ENCODE data around the gene TOGARAM1.
A peak's percentile ranks its signal among the peaks of the same experiment; 100 is the strongest.
"Not testable (repeated sequence)": the region's sequence is repeated elsewhere in the genome, so short reads cannot be mapped to it uniquely, and the experiment has no call there.

The TOGARAM1 gene

GRCh38 chr14:45073231-45073879, 111.4 kb downstream of the TOGARAM1 start:
- in situ Hi-C loops (cut with HindIII; ENCODE audit: low sequenced_read_pairs): no loop called here
- TF ChIP-seq, protein P1, sequence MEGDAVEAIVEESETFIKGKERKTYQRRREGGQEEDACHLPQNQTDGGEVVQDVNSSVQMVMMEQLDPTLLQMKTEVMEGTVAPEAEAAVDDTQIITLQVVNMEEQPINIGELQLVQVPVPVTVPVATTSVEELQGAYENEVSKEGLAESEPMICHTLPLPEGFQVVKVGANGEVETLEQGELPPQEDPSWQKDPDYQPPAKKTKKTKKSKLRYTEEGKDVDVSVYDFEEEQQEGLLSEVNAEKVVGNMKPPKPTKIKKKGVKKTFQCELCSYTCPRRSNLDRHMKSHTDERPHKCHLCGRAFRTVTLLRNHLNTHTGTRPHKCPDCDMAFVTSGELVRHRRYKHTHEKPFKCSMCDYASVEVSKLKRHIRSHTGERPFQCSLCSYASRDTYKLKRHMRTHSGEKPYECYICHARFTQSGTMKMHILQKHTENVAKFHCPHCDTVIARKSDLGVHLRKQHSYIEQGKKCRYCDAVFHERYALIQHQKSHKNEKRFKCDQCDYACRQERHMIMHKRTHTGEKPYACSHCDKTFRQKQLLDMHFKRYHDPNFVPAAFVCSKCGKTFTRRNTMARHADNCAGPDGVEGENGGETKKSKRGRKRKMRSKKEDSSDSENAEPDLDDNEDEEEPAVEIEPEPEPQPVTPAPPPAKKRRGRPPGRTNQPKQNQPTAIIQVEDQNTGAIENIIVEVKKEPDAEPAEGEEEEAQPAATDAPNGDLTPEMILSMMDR (IDR thresholded peaks at IDR 0.05; ENCODE audit: low read depth, low read length): no peak
- no peak for DNase-seq (ENCODE audit: low read depth, low spot score)
- H3K4me3 ChIP-seq (ENCODE audit: low read depth, low read length): no peak overlapping the region

DNA sequence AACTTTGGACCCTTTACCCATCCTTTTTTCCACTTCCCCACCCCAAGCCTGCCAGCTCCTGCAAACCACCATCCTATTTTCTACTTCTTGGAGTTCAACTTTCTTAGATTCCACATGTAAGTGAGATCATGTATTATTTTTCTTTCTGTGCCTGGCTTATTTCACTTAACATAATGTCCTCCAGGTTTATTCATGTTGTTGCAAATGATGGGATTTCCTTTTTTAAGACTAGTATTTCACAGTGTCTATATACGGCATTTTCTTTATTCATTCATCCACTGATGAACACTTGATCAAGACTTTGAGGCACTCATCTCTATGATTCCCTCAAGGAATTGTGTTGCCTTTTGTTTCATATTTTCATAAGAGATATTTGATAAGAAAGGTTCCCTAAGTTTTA, 116.3 kb downstream of the TOGARAM1 start:
- DNase-seq (ENCODE audit: low read depth, low spot score): no peak
- in situ Hi-C loops (cut with HindIII; ENCODE audit: low sequenced_read_pairs): no loop called here
- no peak overlapping the region for H3K4me3 ChIP-seq (ENCODE audit: low read depth, low read length)
- TF ChIP-seq, protein P1 (IDR thresholded peaks at IDR 0.05; ENCODE audit: low read depth, low read length): no peak

DNA sequence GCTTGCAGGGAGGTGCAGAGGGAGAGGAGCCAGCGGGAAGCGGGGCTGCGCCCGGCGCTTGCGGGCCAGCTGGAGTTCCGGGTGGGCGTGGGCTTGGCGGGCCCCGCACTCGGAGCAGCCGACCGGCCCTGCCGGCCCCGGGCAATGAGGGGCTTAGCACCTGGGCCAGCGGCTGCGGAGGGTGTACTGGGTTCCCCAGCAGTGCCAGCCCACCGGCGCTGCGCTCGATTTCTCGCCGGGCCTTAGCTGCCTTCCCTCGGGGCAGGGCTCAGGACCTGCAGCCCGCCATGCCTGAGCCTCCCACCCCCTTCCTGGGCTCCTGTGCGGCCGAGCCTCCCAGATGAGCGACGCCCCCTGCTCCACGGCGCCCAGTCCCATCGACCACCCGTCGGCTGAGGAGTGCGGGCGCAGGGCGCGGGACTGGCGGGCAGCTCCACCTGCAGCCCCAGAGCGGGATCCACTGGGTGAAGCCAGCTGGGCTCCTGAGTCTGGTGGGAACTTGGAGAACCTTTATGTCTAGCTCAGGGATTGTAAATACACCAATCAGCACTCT, 118.5 kb downstream of the TOGARAM1 start:
- H3K4me3 ChIP-seq (ENCODE audit: low read depth, low read length); DNase-seq (ENCODE audit: low read depth, low spot score); in situ Hi-C loops (cut with HindIII; ENCODE audit: low sequenced_read_pairs): not testable (repeated sequence)

- in situ Hi-C loops (cut with HindIII; ENCODE audit: low sequenced_read_pairs); H3K4me3 ChIP-seq (ENCODE audit: low read depth, low read length); DNase-seq (ENCODE audit: low read depth, low spot score): not testable (repeated sequence)
These were observed 119.1 kb downstream of the TOGARAM1 start for GRCh38 chr14:45081096-45081495.

DNA sequence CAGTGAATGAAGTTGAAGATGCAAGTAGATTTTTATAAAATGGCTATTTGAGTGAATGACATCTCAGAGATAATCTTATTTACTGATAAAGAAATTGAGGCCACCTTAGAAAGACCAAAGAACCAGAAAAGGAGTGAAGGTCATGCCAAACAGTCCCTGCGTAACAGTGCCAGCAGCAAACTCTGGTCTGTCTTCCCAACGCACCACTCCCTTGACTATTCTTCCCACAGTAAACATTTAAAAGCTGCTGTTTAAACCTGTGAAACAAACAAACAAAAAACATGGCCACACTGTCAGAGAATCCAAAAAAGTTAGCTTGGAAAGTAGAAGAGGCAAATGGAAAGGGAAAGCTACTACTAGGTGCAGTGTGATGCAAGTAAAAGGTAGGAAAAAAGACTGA, 120.4 kb downstream of the TOGARAM1 start:
- no peak overlapping the region for H3K4me3 ChIP-seq (ENCODE audit: low read depth, low read length)
- TF ChIP-seq, protein P1 (IDR thresholded peaks at IDR 0.05; ENCODE audit: low read depth, low read length): no peak
- in situ Hi-C loops (cut with HindIII; ENCODE audit: low sequenced_read_pairs): no loop called here
- no peak for DNase-seq (ENCODE audit: low read depth, low spot score)

GRCh38 chr14:45083617-45083975, 121.6 kb downstream of the TOGARAM1 start:
- in situ Hi-C loops (cut with HindIII; ENCODE audit: low sequenced_read_pairs): no loop called here
- no peak for DNase-seq (ENCODE audit: low read depth, low spot score)
- H3K4me3 ChIP-seq (ENCODE audit: low read depth, low read length): peak overlapping the region; percentile 91
- TF ChIP-seq, protein P1 (IDR thresholded peaks at IDR 0.05; ENCODE audit: low read depth, low read length): no peak

GRCh38 chr14:45083976-45084722, 122.2 kb downstream of the TOGARAM1 start, which contains the start of gene PRPF39:
Gene PRPF39, plus strand, starts transcription at chr14:45084116. Its CDS starts 11,124 bp downstream, at chr14:45095240.
- DNase-seq (ENCODE audit: low read depth, low spot score): peak; percentile 87
- H3K4me3 ChIP-seq (ENCODE audit: low read depth, low read length): peak within 1 kb of the TSS; percentile 91
- TF ChIP-seq, protein P1 (IDR thresholded peaks at IDR 0.05; ENCODE audit: low read depth, low read length): no peak
- in situ Hi-C loops (cut with HindIII; ENCODE audit: low sequenced_read_pairs): no loop called here
